SK-N-SH (cell line): ENCODE data around the gene ZSCAN30. TPM values are rescaled to one million over a fixed set of nuclear protein-coding genes. Genes with fewer than 3 reads are reported as not detected.

ENCODE experiments used
- CTCF ChIA-PET: fragments of 300-600, 350-600 bp; formaldehyde crosslinking; extraction: SDS; loops from one replicate; lab custom pipeline; 2021; lab: Yijun Ruan, JAX
- POLR2A ChIA-PET: fragments of 350-600 bp; sonication (Branson Sonifier 250); formaldehyde crosslinking; extraction: SDS; loops from one replicate; lab custom pipeline; 2020; ENCODE audit warnings: antibody characterized with exemption, inconsistent platforms; lab: Yijun Ruan, JAX
- DNase-seq: peaks from one replicate; pipeline ENCODE4 v3.0.0; 2012
- H2AFZ ChIP-seq: fragments of 200-600 bp; sonication (generic); 2 replicates; pipeline ENCODE4 v1.8.1; 2016; ENCODE audit warnings: antibody characterized with exemption, mild to moderate bottlenecking, low read depth
- H3F3A ChIP-seq: fragments of 200-600 bp; sonication (generic); replicated peaks from 2 replicates; pipeline ENCODE3; 2016; ENCODE audit warnings: antibody characterized with exemption, mild to moderate bottlenecking; ENCODE audit not compliant: insufficient read depth
- H3K27ac ChIP-seq, 2 experiments: fragments of 200-500 bp in 1 of 2; fragments of 200-600 bp in 1 of 2; sonication (Bioruptor generic) in 1 of 2; sonication (generic), shearing (Covaris generic) in 1 of 2; 2 replicates each; pipeline versions ENCODE4 v1.5.1 to v1.6.1; 2014 to 2016; ENCODE audit warnings: low read depth in 2 of 2, inconsistent platforms in 1 of 2, low read length in 1 of 2, mild to moderate bottlenecking in 1 of 2, mixed read lengths in 1 of 2
- H3K27me3 ChIP-seq: fragments of 200-600 bp; sonication (generic), shearing (Covaris generic); 2 replicates; pipeline ENCODE4 v1.6.1; 2016; ENCODE audit warnings: mixed run types; ENCODE audit not compliant: insufficient read depth
- H3K36me3 ChIP-seq, 2 experiments: fragments of 200-500 bp in 1 of 2; fragments of 200-600 bp in 1 of 2; sonication (Bioruptor generic) in 1 of 2; sonication (generic) in 1 of 2; replicated peaks in 1 of 2; 2 replicates each; pipeline versions ENCODE3 to v1.5.1; 2014 to 2016; ENCODE audit warnings: low read length in 1 of 2, mild to moderate bottlenecking in 1 of 2; ENCODE audit not compliant: insufficient read depth in 2 of 2, control insufficient read depth in 1 of 2
- H3K4me1 ChIP-seq, 2 experiments: fragments of 200-500 bp in 1 of 2; fragments of 200-600 bp in 1 of 2; sonication (Bioruptor generic) in 1 of 2; sonication (generic), shearing (Covaris generic) in 1 of 2; 2 replicates each; pipeline versions ENCODE4 v1.5.1 to v1.6.1; 2014 to 2016; ENCODE audit warnings: low read depth in 1 of 2, low read length in 1 of 2, mixed run types in 1 of 2; ENCODE audit not compliant: insufficient read depth in 2 of 2, control insufficient read depth in 1 of 2
- H3K4me2 ChIP-seq: fragments of 200-600 bp; sonication (generic), shearing (Covaris generic); 2 replicates; pipeline ENCODE4 v1.6.1; 2017; ENCODE audit warnings: mixed run types
- H3K4me3 ChIP-seq, 2 experiments: fragments of 200-500 bp in 1 of 2; fragments of 200-600 bp in 1 of 2; sonication (Bioruptor generic) in 1 of 2; sonication (generic), shearing (Covaris generic) in 1 of 2; 2 replicates each; pipeline versions ENCODE4 v1.5.1 to v1.8.1; 2014 to 2016; ENCODE audit warnings: low read depth in 2 of 2, inconsistent platforms in 1 of 2, low read length in 1 of 2, mild to moderate bottlenecking in 1 of 2, mixed read lengths in 1 of 2, moderate library complexity in 1 of 2
- H3K79me2 ChIP-seq: fragments of 200-600 bp; sonication (generic); 2 replicates; pipeline ENCODE4 v1.8.1; 2017; ENCODE audit warnings: mild to moderate bottlenecking; ENCODE audit not compliant: insufficient read depth
- H3K9ac ChIP-seq: fragments of 200-600 bp; sonication (generic); 2 replicates; pipeline ENCODE4 v1.6.1; 2017; ENCODE audit warnings: mixed run types
- H3K9me2 ChIP-seq: fragments of 200-600 bp; sonication (generic); 2 replicates; pipeline ENCODE4 v1.6.1; 2017; ENCODE audit warnings: mixed run types
- H3K9me3 ChIP-seq: fragments of 200-600 bp; sonication (generic); 2 replicates; pipeline ENCODE4 v1.6.1; 2017; ENCODE audit warnings: mixed run types, mild to moderate bottlenecking, moderate library complexity
- H4K20me1 ChIP-seq: fragments of 200-600 bp; sonication (generic); 2 replicates; pipeline ENCODE4 v1.6.1; 2017; ENCODE audit warnings: mild to moderate bottlenecking, mixed run types; ENCODE audit not compliant: insufficient read depth
- ELF1 ChIP-seq: IDR thresholded peaks from 2 replicates; pipeline ENCODE4 v1.4.0; 2012
- FOSL2 ChIP-seq: IDR thresholded peaks from 2 replicates; pipeline ENCODE4 v1.4.0; 2012; ENCODE audit warnings: low read depth, mild to moderate bottlenecking, moderate library complexity, borderline replicate concordance
- RCOR1 ChIP-seq: fragments of 150-350 bp; IDR thresholded peaks from 2 replicates; pipeline ENCODE4 v1.6.1; 2017; ENCODE audit warnings: antibody characterized with exemption, low read length
- RXRA ChIP-seq: IDR thresholded peaks from 2 replicates; pipeline ENCODE4 v1.4.0; 2012; ENCODE audit warnings: low read depth, mild to moderate bottlenecking, borderline replicate concordance
- SIN3A ChIP-seq: IDR thresholded peaks from 2 replicates; pipeline ENCODE4 v1.6.1; 2012; ENCODE audit warnings: low read depth, mild to moderate bottlenecking, low read length, moderate library complexity, borderline replicate concordance
- TEAD4 ChIP-seq: IDR thresholded peaks from 2 replicates; pipeline ENCODE4 v1.4.0; 2012; ENCODE audit warnings: mild to moderate bottlenecking, borderline replicate concordance; ENCODE audit not compliant: insufficient read depth
- WGBS: methylation state at CpG from one replicate; pipeline ENCODE4 v1.1.6; 2017; ENCODE audit warnings: low lambda C conversion rate; 5-methylcytosine and 5-hydroxymethylcytosine counted together
- polyA plus RNA-seq, 3 experiments: library from polyadenylated mRNA; depleted of rRNA; stranded (reverse); fragments of >200 nt; gene quantifications; 2 replicates each; pipeline ENCODE4 v1.2.3, GENCODE V29; 2012
- TF ChIP-seq, protein P1 (sequence below): fragments of 150-350 bp; IDR thresholded peaks from 2 replicates; pipeline ENCODE4 v1.6.1; 2016; ENCODE audit warnings: mild to moderate bottlenecking, low read depth, low read length
- TF ChIP-seq, protein P2 (sequence below): IDR thresholded peaks from 2 replicates; pipeline ENCODE4 v1.6.1; 2012; ENCODE audit warnings: mild to moderate bottlenecking, low read depth, low read length, moderate library complexity

Gene ZSCAN30
- polyA plus RNA-seq, 1 of the 3 experiments (the other 2 are of a cell fraction): 5.9 TPM

DNA sequence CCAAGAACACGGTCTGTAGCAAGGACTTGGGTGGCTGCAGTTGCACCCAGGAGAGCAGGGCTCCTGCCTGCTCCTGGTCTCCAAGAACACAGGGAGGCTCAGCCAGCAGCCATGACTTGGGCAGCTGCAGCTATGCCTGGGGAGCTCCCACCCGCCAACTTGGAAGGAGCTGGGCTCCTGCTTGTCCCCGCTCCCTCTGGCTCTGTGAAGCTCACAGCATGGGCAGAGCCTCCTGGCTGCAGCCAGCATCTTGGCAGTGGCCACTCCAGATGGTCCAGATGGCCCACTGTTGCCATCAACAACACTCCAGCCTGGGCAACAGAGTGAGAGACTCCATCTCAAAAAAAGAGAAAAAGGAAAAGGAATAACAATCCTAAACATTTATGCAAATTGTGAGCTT is 5.2 kb downstream of the ZSCAN30 start (continued):
- TF ChIP-seq, protein P1, sequence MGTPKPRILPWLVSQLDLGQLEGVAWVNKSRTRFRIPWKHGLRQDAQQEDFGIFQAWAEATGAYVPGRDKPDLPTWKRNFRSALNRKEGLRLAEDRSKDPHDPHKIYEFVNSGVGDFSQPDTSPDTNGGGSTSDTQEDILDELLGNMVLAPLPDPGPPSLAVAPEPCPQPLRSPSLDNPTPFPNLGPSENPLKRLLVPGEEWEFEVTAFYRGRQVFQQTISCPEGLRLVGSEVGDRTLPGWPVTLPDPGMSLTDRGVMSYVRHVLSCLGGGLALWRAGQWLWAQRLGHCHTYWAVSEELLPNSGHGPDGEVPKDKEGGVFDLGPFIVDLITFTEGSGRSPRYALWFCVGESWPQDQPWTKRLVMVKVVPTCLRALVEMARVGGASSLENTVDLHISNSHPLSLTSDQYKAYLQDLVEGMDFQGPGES: no peak
- TF ChIP-seq TEAD4 (no peak), ELF1 (no peak), FOSL2 (no peak), SIN3A (no peak)
- TF ChIP-seq, protein P2, sequence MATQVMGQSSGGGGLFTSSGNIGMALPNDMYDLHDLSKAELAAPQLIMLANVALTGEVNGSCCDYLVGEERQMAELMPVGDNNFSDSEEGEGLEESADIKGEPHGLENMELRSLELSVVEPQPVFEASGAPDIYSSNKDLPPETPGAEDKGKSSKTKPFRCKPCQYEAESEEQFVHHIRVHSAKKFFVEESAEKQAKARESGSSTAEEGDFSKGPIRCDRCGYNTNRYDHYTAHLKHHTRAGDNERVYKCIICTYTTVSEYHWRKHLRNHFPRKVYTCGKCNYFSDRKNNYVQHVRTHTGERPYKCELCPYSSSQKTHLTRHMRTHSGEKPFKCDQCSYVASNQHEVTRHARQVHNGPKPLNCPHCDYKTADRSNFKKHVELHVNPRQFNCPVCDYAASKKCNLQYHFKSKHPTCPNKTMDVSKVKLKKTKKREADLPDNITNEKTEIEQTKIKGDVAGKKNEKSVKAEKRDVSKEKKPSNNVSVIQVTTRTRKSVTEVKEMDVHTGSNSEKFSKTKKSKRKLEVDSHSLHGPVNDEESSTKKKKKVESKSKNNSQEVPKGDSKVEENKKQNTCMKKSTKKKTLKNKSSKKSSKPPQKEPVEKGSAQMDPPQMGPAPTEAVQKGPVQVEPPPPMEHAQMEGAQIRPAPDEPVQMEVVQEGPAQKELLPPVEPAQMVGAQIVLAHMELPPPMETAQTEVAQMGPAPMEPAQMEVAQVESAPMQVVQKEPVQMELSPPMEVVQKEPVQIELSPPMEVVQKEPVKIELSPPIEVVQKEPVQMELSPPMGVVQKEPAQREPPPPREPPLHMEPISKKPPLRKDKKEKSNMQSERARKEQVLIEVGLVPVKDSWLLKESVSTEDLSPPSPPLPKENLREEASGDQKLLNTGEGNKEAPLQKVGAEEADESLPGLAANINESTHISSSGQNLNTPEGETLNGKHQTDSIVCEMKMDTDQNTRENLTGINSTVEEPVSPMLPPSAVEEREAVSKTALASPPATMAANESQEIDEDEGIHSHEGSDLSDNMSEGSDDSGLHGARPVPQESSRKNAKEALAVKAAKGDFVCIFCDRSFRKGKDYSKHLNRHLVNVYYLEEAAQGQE: no peak

DNA sequence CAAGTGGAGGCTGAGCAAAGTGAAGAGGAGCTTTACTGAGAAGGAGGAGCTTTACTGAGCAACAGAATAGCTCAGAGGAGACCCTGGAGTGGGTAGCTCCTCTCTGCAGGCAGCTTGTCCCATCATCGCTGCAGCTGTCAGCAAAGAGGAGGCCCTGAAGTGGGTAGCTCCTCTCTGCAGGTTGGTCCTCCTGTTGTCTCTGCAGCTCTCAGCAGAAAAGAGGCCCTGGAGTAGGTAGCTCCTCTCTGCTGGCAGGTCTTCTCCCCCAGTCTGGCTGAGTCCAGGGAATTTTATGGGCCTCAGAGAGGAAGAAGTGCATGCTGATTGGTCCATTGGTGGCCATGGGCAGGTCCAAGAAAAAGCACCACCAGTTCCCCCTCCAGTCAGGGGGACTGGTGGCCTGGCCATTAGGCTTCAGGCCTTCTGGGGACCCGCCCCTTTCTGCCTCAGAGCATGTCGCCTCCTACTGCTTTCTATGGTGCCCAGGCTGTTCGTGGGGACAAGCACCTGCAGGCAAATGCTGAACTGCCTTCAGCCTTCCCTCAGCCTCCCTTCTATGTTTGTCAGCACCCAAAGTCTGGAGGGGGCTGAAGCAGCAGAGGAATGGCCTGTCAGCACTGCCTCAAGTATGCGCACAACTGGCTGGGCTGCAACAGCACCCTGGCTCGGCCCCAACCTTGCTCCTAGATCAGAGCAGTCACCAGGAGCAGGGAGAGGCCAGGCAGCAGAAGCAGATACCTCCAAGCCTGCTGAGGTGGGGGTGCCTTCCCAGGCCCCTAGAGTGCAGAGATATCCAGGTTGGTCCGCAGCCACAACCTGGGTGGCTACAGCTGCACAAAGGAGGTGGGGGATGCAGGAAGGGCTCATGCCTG is 5.9 kb downstream of the ZSCAN30 start:
- H3K27me3 ChIP-seq: no peaks in the 10 kb centered on the region
- ChIA-PET CTCF (interaction anchor here (0.7 to 1.8 kb wide), 2 partner anchors 18 to 71 kb away, joined by 3 to 4 read pairs; no protein-coding TSS in a partner anchor), POLR2A (no interaction called here)
- H3K36me3 ChIP-seq: peaks cover 0 to 3% of the 10 kb centered on the region in 2 experiments
- no peak for DNase-seq
- H3K9me3 ChIP-seq: peaks cover 19% of the 10 kb centered on the region; the same call in 1 of the 2 replicates
- 69% methylated on average over 4 of the region's 7 CpGs for WGBS
- H3K4me2 ChIP-seq: no peak overlapping the region
- H3K4me1 ChIP-seq: peaks cover 0 to under 1% of the 10 kb centered on the region in 2 experiments; a peak in 2 of 4 replicates
- H3K9me2 ChIP-seq: no peaks in the 10 kb centered on the region
- TF ChIP-seq RXRA: no peak
- TF ChIP-seq RCOR1: no peak
- TF ChIP-seq, protein P2: no peak
- no peak overlapping the region for H3K27ac ChIP-seq
- H4K20me1 ChIP-seq: no peaks in the 10 kb centered on the region
- no peak overlapping the region for H2AFZ ChIP-seq
- no peaks in the 10 kb centered on the region for H3F3A ChIP-seq
- no peak overlapping the region for H3K9ac ChIP-seq
- no peak overlapping the region for H3K4me3 ChIP-seq
- H3K79me2 ChIP-seq: peaks cover 23% of the 10 kb centered on the region; the same call in 1 of the 2 replicates
